ENCODE results near the gene DGLUCY.
A peak's percentile ranks its signal among the peaks of the same experiment; 100 is the strongest.

The DGLUCY gene

GRCh38 chr14:91100102-91100501 lies 13.8 kb upstream of the DGLUCY start:
- DNase-seq, result no peak
- H3K14ac ChIP-seq (ENCODE audit: low read length), result no peak overlapping the region
- H3K9me3 ChIP-seq (ENCODE audit: insufficient read depth, low read depth, low read length), result peaks cover 1% of the 10 kb centered on the region
- no peaks in the 10 kb centered on the region for H3K79me2 ChIP-seq (ENCODE audit: control insufficient read depth, insufficient read depth, low read length, poor library complexity)
- no peaks in the 10 kb centered on the region for H3K36me3 ChIP-seq (ENCODE audit: control insufficient read depth in 1 of 2, insufficient read depth in 2 of 2, low read length in 2 of 2)
- no peak overlapping the region for H3K9ac ChIP-seq (ENCODE audit: low read length)
- no peak overlapping the region for H4K8ac ChIP-seq (ENCODE audit: low read depth, low read length)
- no peak overlapping the region for H4K91ac ChIP-seq (ENCODE audit: low read depth, low read length)
- H2BK5ac ChIP-seq (ENCODE audit: low read depth, low read length, poor library complexity), result no peak overlapping the region
- WGBS (ENCODE audit: extremely low coverage, insufficient coverage, insufficient read length), result no CpG with 5 or more reads among the region's 5 CpGs
- H2BK12ac ChIP-seq (ENCODE audit: low read length), result no peak overlapping the region
- no peak overlapping the region for H2BK120ac ChIP-seq (ENCODE audit: insufficient read depth, low read length, poor library complexity)
- H3K4me1 ChIP-seq (ENCODE audit: control insufficient read depth in 1 of 2, insufficient read depth in 2 of 2, low read length in 2 of 2), result no peaks in the 10 kb centered on the region
- no peak overlapping the region for H2AFZ ChIP-seq (ENCODE audit: insufficient read depth, low read length, poor library complexity)
- no peaks in the 10 kb centered on the region for H3K27me3 ChIP-seq (ENCODE audit: insufficient read depth, low read length)
- no peak overlapping the region for H3K4ac ChIP-seq (ENCODE audit: low read depth, low read length)
- H4K12ac ChIP-seq (ENCODE audit: low read depth, low read length), result no peak overlapping the region
- no peak overlapping the region for H3K18ac ChIP-seq (ENCODE audit: low read length)
- no peak overlapping the region for H3K23ac ChIP-seq (ENCODE audit: low read length)
- no peak overlapping the region for H3K27ac ChIP-seq (ENCODE audit: low read depth, low read length)
- H3K79me1 ChIP-seq (ENCODE audit: low read length), result no peaks in the 10 kb centered on the region
- no peak overlapping the region for H3K4me3 ChIP-seq (ENCODE audit: low read depth, low read length)
- H3K4me2 ChIP-seq (ENCODE audit: low read length), result no peak overlapping the region
- no peak overlapping the region for H2AK5ac ChIP-seq (ENCODE audit: low read length)

GRCh38 chr14:91103116-91103515 lies 10.8 kb upstream of the DGLUCY start:
- peaks cover 1% of the 10 kb centered on the region for H3K9me3 ChIP-seq (ENCODE audit: insufficient read depth, low read depth, low read length)
- no peaks in the 10 kb centered on the region for H3K27me3 ChIP-seq (ENCODE audit: insufficient read depth, low read length)
- H3K4me1 ChIP-seq (ENCODE audit: control insufficient read depth in 1 of 2, insufficient read depth in 2 of 2, low read length in 2 of 2), result no peaks in the 10 kb centered on the region
- DNase-seq, result no peak
- H3K4ac ChIP-seq (ENCODE audit: low read depth, low read length), result no peak overlapping the region
- no peak overlapping the region for H4K12ac ChIP-seq (ENCODE audit: low read depth, low read length)
- no peaks in the 10 kb centered on the region for H3K79me1 ChIP-seq (ENCODE audit: low read length)
- no peak overlapping the region for H2BK5ac ChIP-seq (ENCODE audit: low read depth, low read length, poor library complexity)
- no peak overlapping the region for H3K9ac ChIP-seq (ENCODE audit: low read length)
- H2AK5ac ChIP-seq (ENCODE audit: low read length), result no peak overlapping the region
- H2BK120ac ChIP-seq (ENCODE audit: insufficient read depth, low read length, poor library complexity), result no peak overlapping the region
- WGBS (ENCODE audit: extremely low coverage, insufficient coverage, insufficient read length), result no CpG with 5 or more reads among the region's 8 CpGs
- no peak overlapping the region for H4K8ac ChIP-seq (ENCODE audit: low read depth, low read length)
- H3K4me3 ChIP-seq (ENCODE audit: low read depth, low read length), result no peak overlapping the region
- H2BK12ac ChIP-seq (ENCODE audit: low read length), result no peak overlapping the region
- no peak overlapping the region for H3K4me2 ChIP-seq (ENCODE audit: low read length)
- H3K18ac ChIP-seq (ENCODE audit: low read length), result no peak overlapping the region
- H3K79me2 ChIP-seq (ENCODE audit: control insufficient read depth, insufficient read depth, low read length, poor library complexity), result no peaks in the 10 kb centered on the region
- H4K91ac ChIP-seq (ENCODE audit: low read depth, low read length), result no peak overlapping the region
- no peak overlapping the region for H3K14ac ChIP-seq (ENCODE audit: low read length)
- H3K23ac ChIP-seq (ENCODE audit: low read length), result no peak overlapping the region
- H3K36me3 ChIP-seq (ENCODE audit: control insufficient read depth in 1 of 2, insufficient read depth in 2 of 2, low read length in 2 of 2), result no peaks in the 10 kb centered on the region
- no peak overlapping the region for H3K27ac ChIP-seq (ENCODE audit: low read depth, low read length)
- no peak overlapping the region for H2AFZ ChIP-seq (ENCODE audit: insufficient read depth, low read length, poor library complexity)

GRCh38 chr14:91108941-91109611 lies 4.8 kb upstream of the DGLUCY start:
- Histone ChIP-seq H2BK120ac (ENCODE audit: insufficient read depth, low read length, poor library complexity) (no peak overlapping the region), H3K23ac (ENCODE audit: low read length) (no peak overlapping the region)
- WGBS (ENCODE audit: extremely low coverage, insufficient coverage, insufficient read length), result no CpG with 5 or more reads among the region's 7 CpGs

GRCh38 chr14:91111443-91111842 lies 2.4 kb upstream of the DGLUCY start:
- no peak overlapping the region for H2BK120ac ChIP-seq (ENCODE audit: insufficient read depth, low read length, poor library complexity)
- peaks cover 14 to 15% of the 10 kb centered on the region in 2 experiments for H3K4me1 ChIP-seq (ENCODE audit: control insufficient read depth in 1 of 2, insufficient read depth in 2 of 2, low read length in 2 of 2)
- H3K9ac ChIP-seq (ENCODE audit: low read length), result no peak overlapping the region
- DNase-seq, result no peak
- no peaks in the 10 kb centered on the region for H3K9me3 ChIP-seq (ENCODE audit: insufficient read depth, low read depth, low read length)
- H3K79me2 ChIP-seq (ENCODE audit: control insufficient read depth, insufficient read depth, low read length, poor library complexity), result peaks cover 2% of the 10 kb centered on the region
- H4K91ac ChIP-seq (ENCODE audit: low read depth, low read length), result no peak overlapping the region
- H4K8ac ChIP-seq (ENCODE audit: low read depth, low read length), result no peak overlapping the region
- H2BK5ac ChIP-seq (ENCODE audit: low read depth, low read length, poor library complexity), result no peak overlapping the region
- H2AFZ ChIP-seq (ENCODE audit: insufficient read depth, low read length, poor library complexity), result no peak overlapping the region
- no peak overlapping the region for H3K18ac ChIP-seq (ENCODE audit: low read length)
- WGBS (ENCODE audit: extremely low coverage, insufficient coverage, insufficient read length), result no CpG with 5 or more reads among the region's 1 CpG
- no peak overlapping the region for H3K4ac ChIP-seq (ENCODE audit: low read depth, low read length)
- H4K12ac ChIP-seq (ENCODE audit: low read depth, low read length), result no peak overlapping the region
- H3K36me3 ChIP-seq (ENCODE audit: control insufficient read depth in 1 of 2, insufficient read depth in 2 of 2, low read length in 2 of 2), result no peaks in the 10 kb centered on the region
- H2AK5ac ChIP-seq (ENCODE audit: low read length), result no peak overlapping the region
- H3K4me2 ChIP-seq (ENCODE audit: low read length), result no peak overlapping the region
- H3K79me1 ChIP-seq (ENCODE audit: low read length), result peaks cover 15% of the 10 kb centered on the region
- H3K14ac ChIP-seq (ENCODE audit: low read length), result no peak overlapping the region
- H3K4me3 ChIP-seq (ENCODE audit: low read depth, low read length), result no peak overlapping the region
- H3K27me3 ChIP-seq (ENCODE audit: insufficient read depth, low read length), result no peaks in the 10 kb centered on the region
- H3K23ac ChIP-seq (ENCODE audit: low read length), result no peak overlapping the region
- H3K27ac ChIP-seq (ENCODE audit: low read depth, low read length), result no peak overlapping the region
- H2BK12ac ChIP-seq (ENCODE audit: low read length), result no peak overlapping the region

More at GRCh38 chr14:91108941-91109611, 4.8 kb upstream of the DGLUCY start:
- Histone ChIP-seq H2AFZ (ENCODE audit: insufficient read depth, low read length, poor library complexity) (no peak overlapping the region), H3K27ac (ENCODE audit: low read depth, low read length) (no peak overlapping the region), H2BK5ac (ENCODE audit: low read depth, low read length, poor library complexity) (no peak overlapping the region), H3K4ac (ENCODE audit: low read depth, low read length) (no peak overlapping the region), H3K27me3 (ENCODE audit: insufficient read depth, low read length) (no peaks in the 10 kb centered on the region), H3K4me3 (ENCODE audit: low read depth, low read length) (no peak overlapping the region), H3K14ac (ENCODE audit: low read length) (no peak overlapping the region), H2BK12ac (ENCODE audit: low read length) (no peak overlapping the region), H3K79me2 (ENCODE audit: control insufficient read depth, insufficient read depth, low read length, poor library complexity) (peaks cover 2% of the 10 kb centered on the region), H3K9me3 (ENCODE audit: insufficient read depth, low read depth, low read length) (no peaks in the 10 kb centered on the region), H3K4me2 (ENCODE audit: low read length) (no peak overlapping the region), H2AK5ac (ENCODE audit: low read length) (no peak overlapping the region), H3K79me1 (ENCODE audit: low read length) (peaks cover 6% of the 10 kb centered on the region), H3K36me3 (ENCODE audit: control insufficient read depth in 1 of 2, insufficient read depth in 2 of 2, low read length in 2 of 2) (no peaks in the 10 kb centered on the region), H3K18ac (ENCODE audit: low read length) (no peak overlapping the region), H3K4me1 (ENCODE audit: control insufficient read depth in 1 of 2, insufficient read depth in 2 of 2, low read length in 2 of 2) (peaks cover 5 to 6% of the 10 kb centered on the region in 2 experiments), H4K8ac (ENCODE audit: low read depth, low read length) (no peak overlapping the region), H4K91ac (ENCODE audit: low read depth, low read length) (peak overlapping the region; percentile 39), H4K12ac (ENCODE audit: low read depth, low read length) (no peak overlapping the region), H3K9ac (ENCODE audit: low read length) (no peak overlapping the region)
- peak in 1 of 2 donors; percentile 46 for DNase-seq

All from trophoblast cell (in vitro differentiated cells and primary cell).